Hair follicle dermal papilla cell (primary cell): Measurements from ENCODE around the gene NPHP1. TPM values are rescaled to one million over a fixed set of nuclear protein-coding genes. Genes with fewer than 3 reads are reported as not detected.

ENCODE experiments used
- small RNA-seq: library from RNA; depleted of rRNA; stranded (forward); fragments of <200 nt; gene quantifications from one replicate; pipeline ENCODE3, GENCODE V24; 2012
- total RNA-seq: library from RNA; depleted of rRNA; stranded (reverse); fragments of >200 nt; gene quantifications from 2 replicates; pipeline ENCODE4 v1.2.3, GENCODE V29; 2012

The NPHP1 gene
- 4.4 and 6.0 TPM in 2 replicates for total RNA-seq

DNA sequence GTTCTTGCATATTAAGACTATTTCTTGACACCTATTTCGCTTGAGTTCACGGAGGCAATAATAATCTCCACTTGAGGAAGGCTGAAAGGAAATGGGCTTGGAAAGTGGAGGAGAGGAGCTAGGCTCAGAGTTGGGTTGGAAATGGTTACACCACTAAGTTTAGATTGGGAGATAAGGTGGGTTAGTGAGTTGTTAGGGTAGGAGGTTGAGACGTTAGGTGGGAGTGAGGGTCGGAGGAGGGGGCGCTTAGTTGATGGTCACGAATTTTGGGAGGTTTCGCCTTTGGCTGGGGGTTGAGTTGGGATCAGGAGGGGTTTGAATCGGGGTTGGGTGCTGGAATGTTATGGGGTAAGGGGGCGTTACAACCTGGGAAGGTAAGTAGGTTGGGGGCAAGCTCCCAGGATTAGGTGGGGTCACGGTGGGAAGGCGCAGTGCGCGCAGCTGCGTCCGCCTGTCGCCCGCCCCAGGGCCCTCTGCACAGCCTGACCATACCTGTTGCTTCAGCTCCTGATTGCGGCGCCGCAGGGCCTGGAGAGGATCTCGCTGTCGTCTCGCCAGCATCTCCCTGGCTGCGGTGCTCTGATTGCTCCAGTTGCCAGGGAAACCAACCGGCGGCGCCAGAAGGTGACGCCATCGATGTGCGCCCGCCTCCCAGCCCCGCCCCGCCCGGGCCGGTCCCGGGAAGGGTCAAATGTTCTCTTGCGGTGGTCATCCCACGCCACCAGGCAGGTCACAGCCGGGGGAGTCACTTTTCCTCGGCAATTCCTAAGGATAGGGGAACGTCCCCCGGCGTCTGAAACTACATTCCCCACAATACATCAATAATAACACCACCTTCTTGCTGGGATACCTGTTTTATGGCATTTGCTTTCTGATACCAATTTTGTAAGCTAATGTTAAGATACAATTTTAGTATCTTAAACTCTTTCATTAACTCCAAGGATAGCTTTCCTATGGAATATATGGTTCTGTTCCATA is at the start of gene NPHP1:
Gene NPHP1, minus strand, starts transcription at position 606 of the 978 bp plus-strand sequence. Its CDS starts 45 bp downstream, at position 561.

DNA sequence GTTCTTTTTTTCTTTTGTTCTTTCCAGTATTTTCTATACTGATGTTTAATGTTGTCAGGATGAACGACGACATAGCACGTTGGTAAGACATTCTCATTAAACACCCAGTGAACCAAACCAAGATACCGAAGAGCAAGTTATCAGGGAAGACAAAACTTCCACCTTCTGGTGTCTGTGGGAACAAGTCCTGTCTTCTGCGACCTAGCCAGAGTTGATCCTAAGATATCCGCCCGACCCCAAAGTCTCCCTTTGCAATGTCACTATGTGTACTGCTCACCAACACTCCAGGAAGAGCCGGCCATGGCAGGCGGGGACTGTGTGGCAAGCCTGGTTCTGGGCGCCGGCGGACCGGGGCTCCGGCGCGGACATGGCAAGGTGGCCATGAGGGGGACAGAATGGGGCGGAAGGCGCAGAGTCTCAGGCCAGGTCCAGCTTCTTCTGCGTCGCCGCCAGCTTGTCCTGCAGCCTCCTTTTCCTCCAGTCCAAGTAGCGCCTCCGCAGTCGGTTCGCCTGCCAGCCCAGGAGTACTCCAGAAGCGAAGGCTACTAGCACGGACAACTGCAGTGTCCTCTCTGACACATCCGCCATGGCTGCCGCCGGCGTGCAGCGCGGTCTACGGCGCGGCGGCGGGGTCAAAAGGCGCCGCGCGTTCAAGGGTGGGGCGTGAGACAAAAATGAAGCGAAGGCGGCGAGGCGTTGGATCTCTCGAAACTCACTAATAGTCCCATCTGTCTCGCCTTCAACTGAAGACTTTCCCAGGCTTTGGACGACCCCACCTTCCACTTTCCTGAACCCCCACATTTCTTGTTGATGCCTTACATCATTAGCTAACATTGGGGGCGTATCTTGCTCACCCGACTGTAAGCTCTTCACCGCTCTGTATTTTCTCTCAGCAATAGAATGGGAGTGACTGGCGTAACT is 7.4 kb upstream of the NPHP1 start, which contains the start of gene MTLN:
Gene MTLN, minus strand, starts transcription at position 610 of the 921 bp plus-strand sequence. Its CDS starts 22 bp downstream, at position 588.

DNA sequence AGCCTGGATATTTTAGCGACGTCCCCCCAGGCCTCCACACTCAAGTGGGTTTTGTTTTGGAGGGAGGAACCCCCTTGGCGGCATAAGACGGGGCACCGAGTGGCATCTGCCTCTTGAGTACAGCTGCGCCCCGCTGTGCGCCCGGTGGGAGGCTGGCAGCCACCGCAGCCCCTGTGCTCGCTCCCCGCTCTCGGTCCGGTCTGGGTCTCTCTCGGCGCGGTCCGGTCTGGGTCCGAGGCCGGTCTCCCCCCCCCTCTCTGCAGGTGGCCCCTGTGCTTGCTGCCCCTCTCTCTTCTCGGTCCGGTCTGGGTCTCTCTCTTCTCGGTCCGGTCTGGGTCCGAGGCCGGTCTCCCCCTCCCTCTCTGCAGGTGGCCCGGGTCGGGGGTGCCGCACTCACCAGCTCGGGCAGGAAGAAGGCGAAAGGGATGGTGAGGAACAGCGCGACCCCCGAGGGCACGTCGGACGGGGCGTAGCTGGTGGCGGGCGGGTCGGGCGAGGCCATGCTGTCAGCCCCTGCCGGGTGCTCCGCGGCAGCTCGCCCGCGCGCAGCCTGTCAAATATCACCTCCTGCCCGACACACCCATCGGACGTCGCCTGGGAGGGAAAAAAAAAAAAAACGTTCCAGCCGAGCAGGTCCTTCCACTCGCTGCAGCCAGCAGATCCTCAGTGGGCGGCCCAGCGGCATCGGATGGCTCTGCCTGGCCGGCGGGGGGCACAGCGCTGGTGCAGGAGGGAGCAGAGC is 89.4 kb downstream of the NPHP1 start, which contains the start of gene MALL:
Gene MALL, minus strand, starts transcription at position 532 of the 742 bp plus-strand sequence. Its CDS starts 30 bp downstream, at position 502.

Small RNA genes lying within 50 kb of the gene (small RNA-seq; reads per million reads assigned to genes)
- gene MIR4436B1: not detected

Other genes with a start within 250 kb of the NPHP1 start
- 2.1 and 3.4 TPM in 2 replicates for gene MALL, start 89.2 kb downstream of the NPHP1 start, total RNA-seq
- 12.9 and 23.7 TPM in 2 replicates for gene MTLN, start 7.5 kb upstream of the NPHP1 start, total RNA-seq